H1 (cell line): Measurements from ENCODE around the gene ASIC1. TPM values are rescaled to one million over a fixed set of nuclear protein-coding genes. Genes with fewer than 3 reads are reported as not detected.

Experiments
- CTCF ChIA-PET: fragments of 300-600 bp; sonication (Branson Sonifier 250); formaldehyde crosslinking; loops from one replicate; lab custom pipeline; 2021; ENCODE audit not compliant: partially characterized antibody; lab: Charles Lee
- POLR2A ChIA-PET: fragments of 300-600 bp; sonication (Branson Sonifier 250); formaldehyde crosslinking; loops from one replicate; lab custom pipeline; 2021; ENCODE audit warnings: inconsistent platforms; ENCODE audit not compliant: partially characterized antibody; lab: Charles Lee
- DNase-seq, 2 experiments: peaks; one replicate each; pipeline versions ENCODE4 v3.0.0 to v3.0.0-alpha.2; 2010 to 2022; ENCODE audit warnings: low spot score in 2 of 2, low read depth in 1 of 2, mixed read lengths in 1 of 2
- FAIRE-seq: peaks from 2 replicates; lab custom pipeline; 2011; peaks lifted over from hg19 to GRCh38; lab: Jason Lieb, UNC
- H2AFZ ChIP-seq: 2 replicates; pipeline ENCODE4 v1.8.1; 2012; ENCODE audit warnings: low read length, inconsistent platforms
- H2AK5ac ChIP-seq: 2 replicates; pipeline ENCODE4 v1.6.1; 2013; ENCODE audit warnings: low read depth, low read length
- H2BK120ac ChIP-seq: replicated peaks from 2 replicates; pipeline ENCODE3; 2013; ENCODE audit warnings: low read depth, low read length, inconsistent platforms
- H2BK12ac ChIP-seq: 2 replicates; pipeline ENCODE4 v1.6.1; 2013; ENCODE audit warnings: low read depth, low read length
- H2BK15ac ChIP-seq: 2 replicates; pipeline ENCODE4 v1.6.1; 2013; ENCODE audit warnings: low read length
- H2BK20ac ChIP-seq: 2 replicates; pipeline ENCODE4 v1.6.1; 2013; ENCODE audit warnings: low read length
- H2BK5ac ChIP-seq: 2 replicates; pipeline ENCODE4 v1.6.1; 2013; ENCODE audit warnings: low read depth, low read length
- H3K14ac ChIP-seq: 2 replicates; pipeline ENCODE4 v1.6.1; 2013; ENCODE audit warnings: inconsistent platforms; ENCODE audit not compliant: insufficient read length
- H3K18ac ChIP-seq: 2 replicates; pipeline ENCODE4 v1.6.1; 2013; ENCODE audit warnings: low read length; ENCODE audit errors: extremely low read depth
- H3K23ac ChIP-seq: 2 replicates; pipeline ENCODE4 v1.6.1; 2013; ENCODE audit warnings: inconsistent platforms; ENCODE audit not compliant: insufficient read length
- H3K23me2 ChIP-seq: 2 replicates; pipeline ENCODE4 v1.6.1; 2013; ENCODE audit warnings: low read depth, low read length
- H3K27ac ChIP-seq: 2 replicates; pipeline ENCODE4 v1.6.1; 2011; ENCODE audit warnings: low read depth, low read length, inconsistent platforms
- H3K27me3 ChIP-seq, 4 experiments: replicated peaks in 1 of 4; 1 replicate in 1 of 4; 2 replicates in 3 of 4; pipeline versions ENCODE4 v1.6.1 to v1.8.1; 2011 to 2013; ENCODE audit warnings: low read length in 3 of 4, mild to moderate bottlenecking in 3 of 4, inconsistent platforms in 2 of 4, mixed read lengths in 2 of 4, moderate library complexity in 1 of 4; ENCODE audit not compliant: control insufficient read depth in 3 of 4, insufficient read depth in 3 of 4; ENCODE audit errors: extremely low read depth in 1 of 4
- H3K36me3 ChIP-seq, 4 experiments: 2 replicates each; pipeline versions ENCODE4 v1.6.1 to v1.8.1; 2011 to 2013; ENCODE audit warnings: mild to moderate bottlenecking in 4 of 4, low read length in 3 of 4, moderate library complexity in 2 of 4, control low read depth in 1 of 4, inconsistent platforms in 1 of 4; ENCODE audit not compliant: insufficient read depth in 4 of 4, control insufficient read depth in 2 of 4
- H3K4ac ChIP-seq: replicated peaks from 2 replicates; pipeline ENCODE3; 2013; ENCODE audit warnings: low read length, low read depth, mixed read lengths, inconsistent platforms; ENCODE audit not compliant: insufficient read length
- H3K4me1 ChIP-seq, 4 experiments: replicated peaks in 1 of 4; 1 replicate in 1 of 4; 2 replicates in 3 of 4; pipeline versions ENCODE4 v1.6.1 to v1.8.1; 2011 to 2013; ENCODE audit warnings: low read length in 3 of 4, inconsistent platforms in 2 of 4, mixed read lengths in 1 of 4; ENCODE audit not compliant: insufficient read depth in 4 of 4, control insufficient read depth in 3 of 4
- H3K4me2 ChIP-seq, 2 experiments: 2 replicates each; pipeline versions ENCODE4 v1.6.1 to v1.8.1; 2011 to 2013; ENCODE audit warnings: low read depth in 2 of 2, low read length in 2 of 2, control low read depth in 1 of 2, inconsistent platforms in 1 of 2, mild to moderate bottlenecking in 1 of 2; ENCODE audit not compliant: insufficient read depth in 1 of 2
- H3K4me3 ChIP-seq, 4 experiments: fragments of 200-600, 300-600 bp in 1 of 4; sonication (generic), shearing (Covaris generic), sonication (Bioruptor Twin) in 1 of 4; 2 replicates each; pipeline versions ENCODE4 v1.5.1 to v1.8.1; 2011 to 2016; ENCODE audit warnings: low read length in 4 of 4, low read depth in 3 of 4, control low read depth in 2 of 4, inconsistent platforms in 2 of 4, mild to moderate bottlenecking in 2 of 4, mixed read lengths in 1 of 4, moderate library complexity in 1 of 4; ENCODE audit not compliant: insufficient read depth in 2 of 4; ENCODE audit errors: extremely low read depth in 1 of 4
- H3K56ac ChIP-seq: replicated peaks from 2 replicates; pipeline ENCODE3; 2013; ENCODE audit warnings: low read depth, mild to moderate bottlenecking, mixed read lengths, low read length, inconsistent platforms; ENCODE audit not compliant: insufficient read length
- H3K79me1 ChIP-seq: 2 replicates; pipeline ENCODE4 v1.6.1; 2013; ENCODE audit warnings: low read depth, low read length, control low read depth
- H3K79me2 ChIP-seq, 2 experiments: 2 replicates each; pipeline versions ENCODE4 v1.6.1 to v1.8.1; 2012 to 2013; ENCODE audit warnings: low read length in 2 of 2, mild to moderate bottlenecking in 2 of 2, inconsistent platforms in 1 of 2; ENCODE audit not compliant: insufficient read depth in 2 of 2, control insufficient read depth in 1 of 2
- H3K9ac ChIP-seq, 4 experiments: replicated peaks in 1 of 4; 1 replicate in 1 of 4; 2 replicates in 3 of 4; pipeline versions ENCODE4 v1.6.1 to v1.8.1; 2011 to 2013; ENCODE audit warnings: low read depth in 3 of 4, low read length in 3 of 4, control low read depth in 2 of 4, mild to moderate bottlenecking in 2 of 4, moderate library complexity in 2 of 4, inconsistent platforms in 1 of 4; ENCODE audit errors: extremely low read depth in 1 of 4
- H3K9me3 ChIP-seq, 2 experiments: 2 replicates each; pipeline versions ENCODE4 v1.6.1 to v1.8.1; 2012 to 2013; ENCODE audit warnings: mild to moderate bottlenecking in 2 of 2, moderate library complexity in 2 of 2, control low read depth in 1 of 2, inconsistent platforms in 1 of 2, low read depth in 1 of 2, low read length in 1 of 2, mixed read lengths in 1 of 2; ENCODE audit not compliant: insufficient read depth in 2 of 2
- H4K20me1 ChIP-seq, 2 experiments: replicated peaks in 1 of 2; 2 replicates each; pipeline versions ENCODE3 to v1.8.1; 2011 to 2013; ENCODE audit warnings: inconsistent platforms in 2 of 2, low read length in 2 of 2, mild to moderate bottlenecking in 1 of 2; ENCODE audit not compliant: insufficient read depth in 2 of 2, control insufficient read depth in 1 of 2
- H4K5ac ChIP-seq: 2 replicates; pipeline ENCODE4 v1.6.1; 2013; ENCODE audit warnings: low read length, low read depth, mixed read lengths, inconsistent platforms; ENCODE audit not compliant: insufficient read length
- H4K8ac ChIP-seq: 2 replicates; pipeline ENCODE4 v1.8.0; 2013; ENCODE audit warnings: mild to moderate bottlenecking, moderate library complexity, low read length, inconsistent platforms; ENCODE audit not compliant: insufficient read depth; ENCODE audit errors: extremely low read depth
- H4K91ac ChIP-seq: replicated peaks from 2 replicates; pipeline ENCODE3; 2013; ENCODE audit warnings: low read length, mixed read lengths, inconsistent platforms; ENCODE audit not compliant: insufficient read length
- CBX8 ChIP-seq: fragments of 300-800, 300-1000 bp; sonication (generic); IDR thresholded peaks from 2 replicates; pipeline ENCODE4 v1.7.1; 2016; ENCODE audit warnings: low read depth, low read length, borderline replicate concordance
- CHD1 ChIP-seq: IDR thresholded peaks from 2 replicates; pipeline ENCODE4 v1.6.1; 2012; ENCODE audit warnings: low read depth, low read length, improper control_type of control experiment
- CHD2 ChIP-seq: IDR thresholded peaks from 2 replicates; pipeline ENCODE4 v1.6.1; 2012; ENCODE audit warnings: low read length, improper control_type of control experiment
- CREB1 ChIP-seq: IDR thresholded peaks from 2 replicates; pipeline ENCODE4 v1.6.1; 2012; ENCODE audit warnings: inconsistent platforms
- FOSL1 ChIP-seq: IDR thresholded peaks from 2 replicates; pipeline ENCODE4 v1.6.1; 2011; ENCODE audit warnings: mild to moderate bottlenecking, low read depth, low read length, moderate library complexity; ENCODE audit not compliant: insufficient read depth
- JUN ChIP-seq: IDR thresholded peaks from 2 replicates; pipeline ENCODE4 v1.6.1; 2011; ENCODE audit warnings: low read depth, mild to moderate bottlenecking, improper control_type of control experiment, low read length
- RAD21 ChIP-seq, 2 experiments: IDR thresholded peaks in 1 of 2; conservative IDR thresholded peaks in 1 of 2; 2 replicates each; pipeline ENCODE4 v1.6.1; 2011; ENCODE audit warnings: low read depth in 2 of 2, low read length in 2 of 2, improper control_type of control experiment in 1 of 2, inconsistent platforms in 1 of 2, mild to moderate bottlenecking in 1 of 2, moderate library complexity in 1 of 2
- SIN3A ChIP-seq, 2 experiments: IDR thresholded peaks in 1 of 2; conservative IDR thresholded peaks in 1 of 2; 2 replicates each; pipeline ENCODE4 v1.6.1; 2011 to 2012; ENCODE audit warnings: low read length in 2 of 2, improper control_type of control experiment in 1 of 2, low read depth in 1 of 2, mild to moderate bottlenecking in 1 of 2
- SP2 ChIP-seq: IDR thresholded peaks from 2 replicates; pipeline ENCODE4 v1.6.1; 2012; ENCODE audit warnings: mild to moderate bottlenecking, low read length, inconsistent platforms
- TAF7 ChIP-seq: optimal IDR thresholded peaks from 2 replicates; pipeline ENCODE3; 2011; ENCODE audit warnings: low read depth, mild to moderate bottlenecking, inconsistent platforms, low read length, moderate library complexity, borderline replicate concordance
- WGBS, 2 experiments: shearing (Covaris generic) in 1 of 2; methylation state at CpG; one replicate each; pipeline versions ENCODE4 v1.1.6 to v1.1.7; 2013 to 2015; ENCODE audit warnings: low lambda C conversion rate in 2 of 2, mixed read lengths in 2 of 2, inconsistent platforms in 1 of 2, low coverage in 1 of 2, missing lambda C conversion rate in 1 of 2; ENCODE audit not compliant: insufficient replicate concordance in 2 of 2, insufficient coverage in 1 of 2, insufficient read length in 1 of 2; ENCODE audit errors: extremely low coverage in 1 of 2, missing lambda C conversion rate in 1 of 2; 5-methylcytosine and 5-hydroxymethylcytosine counted together
- polyA plus RNA-seq, 7 experiments: library from polyadenylated mRNA; depleted of rRNA in 3 of 7; stranded (reverse) in 5 of 7; unstranded in 2 of 7; fragments of >200 nt in 5 of 7; fragments of 200-250 nt in 2 of 7; gene quantifications; 1 replicate in 5 of 7; 2 replicates in 1 of 7; 4 replicates in 1 of 7; pipeline versions ENCODE4 v1.2.1 to v1.2.3, GENCODE V29; 2011 to 2013; ENCODE audit warnings: missing spikeins in 2 of 7, mixed read lengths in 2 of 7
- total RNA-seq: library from RNA; stranded (reverse); fragmentation: NEBNext Ultra II Directional; extraction: Animal tissue kit (Norgen Biotek cat#: 25700); gene quantifications from 2 replicates; pipeline ENCODE4 v1.2.1, GENCODE V29; 2021
- TF ChIP-seq, protein P1 (sequence below), 3 experiments: IDR thresholded peaks; 1 replicate in 2 of 3; 2 replicates in 1 of 3; pipeline versions ENCODE4 v1.5.1 to v1.6.1; 2011; ENCODE audit warnings: low read length in 3 of 3, mild to moderate bottlenecking in 3 of 3, inconsistent platforms in 2 of 3, low read depth in 1 of 3, moderate library complexity in 1 of 3; ENCODE audit not compliant: insufficient read depth in 1 of 3; ENCODE audit errors: control extremely low read depth in 1 of 3

The ASIC1 gene
- total and polyA plus RNA-seq, 2 of the 8 experiments (the other 6 are each of a cell fraction or from before 2014, with no cell fraction given): 2.4 to 4.4 TPM

DNA sequence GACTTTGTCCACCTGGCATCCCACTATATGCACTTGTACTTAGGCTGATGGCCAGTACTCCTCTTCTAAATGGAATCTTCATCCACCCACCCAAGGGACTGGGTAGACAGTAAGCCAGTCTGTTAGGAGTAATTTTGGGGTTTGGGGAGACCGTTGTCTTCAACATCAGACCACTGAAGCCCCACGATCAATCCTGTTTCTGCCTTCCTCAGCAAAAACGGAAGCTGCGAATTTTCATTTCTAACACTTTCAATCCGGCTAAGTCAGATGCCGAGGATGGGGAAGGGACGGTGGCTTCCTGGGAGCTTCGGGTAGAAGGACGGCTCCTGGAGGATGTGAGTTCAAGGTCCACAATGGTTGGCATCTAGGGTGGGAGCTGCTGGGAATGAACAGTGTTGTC lies 29.8 kb downstream of the ASIC1 start:
- no peak for FAIRE-seq
- H3K4ac ChIP-seq: no peak overlapping the region
- TF ChIP-seq SP2 (no peak), CHD1 (no peak), CBX8 (no peak), TAF7 (no peak), CREB1 (no peak), RAD21 (IDR thresholded peaks at IDR 0.05 in 1 of 2, conservative IDR thresholded peaks at IDR 0.05 in 1 of 2; ENCODE audit: low read depth in 2 of 2, low read length in 2 of 2) (no peak), JUN (no peak), SIN3A (conservative IDR thresholded peaks at IDR 0.05 in 1 of 2, IDR thresholded peaks at IDR 0.05 in 1 of 2; ENCODE audit: low read depth in 1 of 2, low read length in 2 of 2) (no peak), FOSL1 (no peak), CHD2 (no peak)
- TF ChIP-seq, protein P1, sequence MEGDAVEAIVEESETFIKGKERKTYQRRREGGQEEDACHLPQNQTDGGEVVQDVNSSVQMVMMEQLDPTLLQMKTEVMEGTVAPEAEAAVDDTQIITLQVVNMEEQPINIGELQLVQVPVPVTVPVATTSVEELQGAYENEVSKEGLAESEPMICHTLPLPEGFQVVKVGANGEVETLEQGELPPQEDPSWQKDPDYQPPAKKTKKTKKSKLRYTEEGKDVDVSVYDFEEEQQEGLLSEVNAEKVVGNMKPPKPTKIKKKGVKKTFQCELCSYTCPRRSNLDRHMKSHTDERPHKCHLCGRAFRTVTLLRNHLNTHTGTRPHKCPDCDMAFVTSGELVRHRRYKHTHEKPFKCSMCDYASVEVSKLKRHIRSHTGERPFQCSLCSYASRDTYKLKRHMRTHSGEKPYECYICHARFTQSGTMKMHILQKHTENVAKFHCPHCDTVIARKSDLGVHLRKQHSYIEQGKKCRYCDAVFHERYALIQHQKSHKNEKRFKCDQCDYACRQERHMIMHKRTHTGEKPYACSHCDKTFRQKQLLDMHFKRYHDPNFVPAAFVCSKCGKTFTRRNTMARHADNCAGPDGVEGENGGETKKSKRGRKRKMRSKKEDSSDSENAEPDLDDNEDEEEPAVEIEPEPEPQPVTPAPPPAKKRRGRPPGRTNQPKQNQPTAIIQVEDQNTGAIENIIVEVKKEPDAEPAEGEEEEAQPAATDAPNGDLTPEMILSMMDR (IDR thresholded peaks at IDR 0.05; ENCODE audit: control extremely low read depth in 1 of 3, insufficient read depth in 1 of 3, low read depth in 1 of 3, low read length in 3 of 3): no peak

More for the DNA sequence above, 29.8 kb downstream of the ASIC1 start:
- H3K23ac ChIP-seq: no peak overlapping the region
- H2BK5ac ChIP-seq: no peak overlapping the region
- no peak overlapping the region for H3K27ac ChIP-seq
- H3K79me2 ChIP-seq: peaks cover 0 to 22% of the 10 kb centered on the region in 2 experiments; a peak in 3 of 4 replicates
- H3K79me1 ChIP-seq: no peaks in the 10 kb centered on the region; the same call in 1 of the 2 replicates
- peaks cover 0 to 5% (median 1%) of the 10 kb centered on the region in 4 experiments; a peak in 2 of 7 replicates for H3K4me1 ChIP-seq
- no peaks in the 10 kb centered on the region for H3K9me3 ChIP-seq
- H2BK15ac ChIP-seq: no peak overlapping the region
- H3K36me3 ChIP-seq: peaks cover 36 to 54% (median 51%) of the 10 kb centered on the region in 4 experiments
- H3K18ac ChIP-seq: no peak overlapping the region
- no peak overlapping the region for H3K4me3 ChIP-seq
- H3K27me3 ChIP-seq: no peaks in the 10 kb centered on the region; a peak in 2 of 7 replicates
- no peak overlapping the region for H4K5ac ChIP-seq
- H2AK5ac ChIP-seq: no peak overlapping the region
- no peak overlapping the region for H4K91ac ChIP-seq
- WGBS, 2 experiments: 89% methylated on average over 9 of the region's 9 CpGs; no CpG with 5 or more reads in 1 of the 2 experiments
- H2BK20ac ChIP-seq: no peak overlapping the region
- no peak overlapping the region for H4K8ac ChIP-seq
- H3K14ac ChIP-seq: no peak overlapping the region
- H2BK12ac ChIP-seq: no peak overlapping the region
- no peak overlapping the region for H2BK120ac ChIP-seq
- peaks cover 7 to 16% of the 10 kb centered on the region in 2 experiments for H4K20me1 ChIP-seq
- ChIA-PET POLR2A (interaction anchor here (0.6 to 25.0 kb wide), 8 partner anchors 8 to 105 kb away, joined by 3 to 457 read pairs (median 4); partner anchors contain the start of genes CERS5, COX14 and GPD1), CTCF (interaction anchor here (0.6 to 27.3 kb wide), 14 partner anchors 9 to 309 kb away, joined by 3 to 625 read pairs (median 4); partner anchors contain the start of genes COX14 and GPD1)
- H3K4me2 ChIP-seq: no peak overlapping the region
- no peak for DNase-seq
- H2AFZ ChIP-seq: no peak overlapping the region
- H3K56ac ChIP-seq: no peak overlapping the region
- H3K9ac ChIP-seq: no peak overlapping the region
- peaks cover 9% of the 10 kb centered on the region for H3K23me2 ChIP-seq
